ENCODE data around the gene SHISA7. TPM values are rescaled to one million over a fixed set of nuclear protein-coding genes. Genes with fewer than 3 reads are reported as not detected.
"Not testable (repeated sequence)": the region's sequence is repeated elsewhere in the genome, so short reads cannot be mapped to it uniquely, and the experiment has no call there.

Gene SHISA7
- total RNA-seq, 4 donors from 2014 or later = not detected

- no peak for DNase-seq
- Histone ChIP-seq H3K27me3 (peaks cover 0 to 11% of the 10 kb centered on the region in 2 donors), H3K4me3 (no peak overlapping the region), H3K27ac (no peak overlapping the region), H3K36me3 (no peaks in the 10 kb centered on the region), H3K9me3 (no peaks in the 10 kb centered on the region), H3K4me1 (no peaks in the 10 kb centered on the region)
- TF ChIP-seq POLR2A (IDR thresholded peaks at IDR 0.05) (no peak), CTCF (IDR thresholded peaks at IDR 0.05) (no peak)
Observed at GRCh38 chr19:55431183-55431582, 11.9 kb downstream of the SHISA7 start.

GRCh38 chr19:55426042-55426441 is 17.1 kb downstream of the SHISA7 start:
- Histone ChIP-seq H3K27ac (no peak overlapping the region), H3K4me1 (no peaks in the 10 kb centered on the region), H3K27me3 (no peaks in the 10 kb centered on the region), H3K4me3 (no peak overlapping the region), H3K36me3 (no peaks in the 10 kb centered on the region), H3K9me3 (no peaks in the 10 kb centered on the region)
- TF ChIP-seq POLR2A (IDR thresholded peaks at IDR 0.05) = no peak
- no peak for TF ChIP-seq CTCF (IDR thresholded peaks at IDR 0.05)
- no peak for DNase-seq

GRCh38 chr19:55424518-55424917 is 18.6 kb downstream of the SHISA7 start:
- Histone ChIP-seq H3K4me3 (no peak overlapping the region), H3K4me1 (no peaks in the 10 kb centered on the region), H3K27me3 (no peaks in the 10 kb centered on the region), H3K9me3 (no peaks in the 10 kb centered on the region), H3K27ac (no peak overlapping the region), H3K36me3 (no peaks in the 10 kb centered on the region)
- no peak for TF ChIP-seq CTCF (IDR thresholded peaks at IDR 0.05)
- TF ChIP-seq POLR2A (IDR thresholded peaks at IDR 0.05) = no peak
- DNase-seq = no peak

GRCh38 chr19:55423225-55424005 is 19.7 kb downstream of the SHISA7 start:
- Histone ChIP-seq H3K36me3 (no peaks in the 10 kb centered on the region), H3K4me1 (no peaks in the 10 kb centered on the region), H3K27me3 (no peaks in the 10 kb centered on the region), H3K4me3 (no peak overlapping the region), H3K27ac (no peak overlapping the region), H3K9me3 (no peaks in the 10 kb centered on the region)
- no peak for TF ChIP-seq CTCF (IDR thresholded peaks at IDR 0.05)
- TF ChIP-seq POLR2A (IDR thresholded peaks at IDR 0.05) = no peak
- no peak for DNase-seq

GRCh38 chr19:55421281-55421680 is 21.8 kb downstream of the SHISA7 start:
- not testable (repeated sequence) for H3K36me3 ChIP-seq, H3K4me1 ChIP-seq, H3K9me3 ChIP-seq, H3K27ac ChIP-seq, H3K27me3 ChIP-seq, H3K4me3 ChIP-seq
- peak in 1 of 3 donors; percentile 56 for DNase-seq

GRCh38 chr19:55419624-55420236 is 23.4 kb downstream of the SHISA7 start:
- Histone ChIP-seq H3K27ac (no peak overlapping the region), H3K36me3 (no peaks in the 10 kb centered on the region), H3K27me3 (no peaks in the 10 kb centered on the region), H3K4me3 (no peak overlapping the region), H3K9me3 (no peaks in the 10 kb centered on the region), H3K4me1 (no peaks in the 10 kb centered on the region)
- TF ChIP-seq POLR2A (IDR thresholded peaks at IDR 0.05) (no peak), CTCF (IDR thresholded peaks at IDR 0.05) (no peak)
- DNase-seq = no peak
